SK-N-MC (cell line): Measurements from ENCODE around the gene TRMT6.

Experiments
- EZH2 ChIP-seq: fragments of 200-600 bp; sonication (generic); IDR thresholded peaks from one replicate; pipeline ENCODE4 v1.6.1; 2017; ENCODE audit warnings: antibody characterized with exemption
- FOXP2 ChIP-seq: optimal IDR thresholded peaks from 2 replicates; pipeline ENCODE3; 2011; ENCODE audit warnings: mild to moderate bottlenecking, moderate library complexity; ENCODE audit not compliant: insufficient read depth; ENCODE audit errors: extremely low read length, control extremely low read depth
- POLR2AphosphoS5 ChIP-seq: IDR thresholded peaks from 2 replicates; pipeline ENCODE4 v1.6.1; 2012; ENCODE audit warnings: mild to moderate bottlenecking, low read depth, low read length, borderline replicate concordance

GRCh38 chr20:5974531-5974930 is 24.2 kb upstream of the TRMT6 start:
- no peak for TF ChIP-seq POLR2AphosphoS5
- TF ChIP-seq EZH2, result no peak
- no peak for TF ChIP-seq FOXP2
